GM18505 (cell line): ENCODE results near the gene NEURL2.
A peak's percentile ranks its signal among the peaks of the same experiment; 100 is the strongest.

Experiments used
- ATAC-seq: cut with Tn5 transposase; IDR thresholded peaks from one replicate; pipeline ENCODE4 v1.9.1; 2021; ENCODE audit not compliant: unreplicated experiment
- POLR2A ChIP-seq: IDR thresholded peaks from 4 replicates; pipeline ENCODE4 v1.6.1; 2011; ENCODE audit warnings: borderline replicate concordance; ENCODE audit not compliant: insufficient read depth, insufficient read length; ENCODE audit errors: extremely low read depth

NEURL2 gene

GRCh38 chr20:45861221-45862075, 29.6 kb downstream of the NEURL2 start:
- no peak for ATAC-seq
- no peak for TF ChIP-seq POLR2A

- ATAC-seq = no peak
- TF ChIP-seq POLR2A = no peak
These were observed 30.3 kb downstream of the NEURL2 start for GRCh38 chr20:45860560-45861220.

DNA sequence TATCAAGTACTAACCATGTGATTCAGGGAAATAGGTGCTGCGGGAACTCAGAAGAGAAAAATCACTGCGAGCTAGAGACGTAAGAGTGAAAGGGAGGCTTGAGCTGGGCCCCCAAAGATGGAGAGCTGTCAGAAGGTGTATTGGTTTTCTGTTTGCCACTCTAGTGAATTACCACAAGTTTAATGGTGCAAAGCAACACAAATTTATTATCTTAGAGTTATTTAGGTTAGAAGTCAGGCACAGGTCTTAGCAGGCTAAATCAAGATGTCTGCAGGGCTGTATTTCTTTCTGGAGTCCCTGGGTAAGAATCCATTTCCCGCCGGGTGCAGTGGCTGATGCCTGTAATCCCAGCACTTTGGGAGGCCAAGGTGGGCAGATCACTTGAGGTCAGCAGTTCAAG, 31.1 kb downstream of the NEURL2 start:
- ATAC-seq = no peak
- TF ChIP-seq POLR2A = no peak

DNA sequence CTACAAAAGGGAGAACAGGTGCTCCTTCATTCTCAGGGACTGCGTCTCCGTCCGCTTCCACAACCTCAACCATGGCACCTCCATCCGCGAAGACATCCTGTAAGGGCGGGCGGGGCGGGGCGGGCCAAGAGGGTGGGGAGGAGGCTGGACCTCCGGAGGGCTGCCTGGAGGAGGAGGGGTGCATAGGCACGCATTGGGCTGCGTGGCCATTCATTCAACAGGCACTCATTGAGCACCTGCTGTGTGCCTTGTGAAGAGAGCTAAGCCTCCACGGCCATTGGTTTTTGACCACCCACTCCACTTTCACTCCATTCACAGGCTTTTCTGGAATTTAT, 33.2 kb downstream of the NEURL2 start:
- no peak for TF ChIP-seq POLR2A
- peak; percentile 18 for ATAC-seq

GRCh38 chr20:45857114-45857881, 33.7 kb downstream of the NEURL2 start, which contains the start of the genes ACOT8 and ZSWIM3:
Gene ACOT8 (minus strand): TSS chr20:45857392. CDS start chr20:45857315, 77 bp downstream.
Gene ZSWIM3 (plus strand): TSS chr20:45857614. CDS start chr20:45857826, 212 bp downstream.
- ATAC-seq = peak; percentile 85
- peak; percentile 95 for TF ChIP-seq POLR2A

DNA sequence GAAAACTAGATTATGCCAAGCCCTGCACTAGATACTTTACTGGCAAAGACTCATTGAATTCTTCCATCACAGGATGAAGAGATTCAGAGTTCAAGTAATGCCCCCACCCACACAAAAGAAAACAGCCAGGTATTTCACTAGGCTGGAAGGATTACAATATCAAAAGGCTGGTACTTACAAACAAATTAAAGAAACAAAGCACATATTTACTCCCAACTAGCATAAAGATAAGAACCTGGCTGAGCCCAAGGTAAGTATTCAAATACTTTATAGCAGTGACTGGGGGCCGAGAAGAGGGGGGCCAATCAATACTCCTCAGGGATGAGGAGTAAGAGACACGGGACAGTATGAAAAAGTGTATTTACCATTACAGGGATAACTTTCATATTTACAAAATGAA, 37.5 kb downstream of the NEURL2 start:
- no peak for TF ChIP-seq POLR2A
- no peak for ATAC-seq

DNA sequence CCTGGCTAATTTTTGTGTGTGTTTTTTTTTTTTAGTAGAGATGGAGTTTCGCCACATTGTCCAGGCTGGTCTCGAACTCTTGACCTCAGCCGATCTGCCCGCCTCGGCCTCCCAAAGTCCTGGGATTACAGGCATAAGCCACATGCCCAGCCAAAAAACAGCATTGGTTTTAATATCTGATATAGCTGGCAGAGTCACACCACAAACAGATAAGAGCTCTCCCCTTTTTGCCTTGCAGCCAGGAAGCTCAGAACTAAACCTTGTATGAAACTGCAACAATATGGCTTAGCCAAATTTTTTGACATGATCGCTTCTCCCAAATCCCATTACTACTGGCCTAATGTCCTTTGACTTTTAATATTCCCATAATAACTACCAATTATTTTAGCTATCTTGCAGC, 38.7 kb downstream of the NEURL2 start:
- ATAC-seq = no peak
- TF ChIP-seq POLR2A = no peak

DNA sequence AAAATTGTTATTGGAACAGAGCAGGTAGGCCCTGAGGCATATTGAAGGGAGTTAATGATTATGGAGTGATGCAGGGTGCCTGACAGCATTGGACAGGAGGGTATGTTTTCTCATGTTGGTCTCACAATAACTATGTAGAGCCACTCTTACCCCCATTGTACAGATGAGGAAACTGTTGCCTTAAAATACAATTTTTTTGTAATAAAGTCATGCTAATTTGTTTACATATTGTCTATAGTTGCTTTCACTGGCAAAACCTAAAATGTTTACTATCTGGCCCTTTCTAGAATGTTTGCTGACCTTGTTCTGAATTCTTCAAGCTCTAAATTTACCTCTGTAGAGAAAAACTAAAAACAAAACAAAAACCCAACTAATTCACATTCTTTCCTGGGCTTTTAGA, 39.5 kb downstream of the NEURL2 start:
- TF ChIP-seq POLR2A = no peak
- no peak for ATAC-seq

GRCh38 chr20:45850926-45851325, 40.1 kb downstream of the NEURL2 start:
- TF ChIP-seq POLR2A = no peak
- no peak for ATAC-seq

GRCh38 chr20:45850238-45850637, 40.8 kb downstream of the NEURL2 start:
- no peak for TF ChIP-seq POLR2A
- ATAC-seq = no peak

DNA sequence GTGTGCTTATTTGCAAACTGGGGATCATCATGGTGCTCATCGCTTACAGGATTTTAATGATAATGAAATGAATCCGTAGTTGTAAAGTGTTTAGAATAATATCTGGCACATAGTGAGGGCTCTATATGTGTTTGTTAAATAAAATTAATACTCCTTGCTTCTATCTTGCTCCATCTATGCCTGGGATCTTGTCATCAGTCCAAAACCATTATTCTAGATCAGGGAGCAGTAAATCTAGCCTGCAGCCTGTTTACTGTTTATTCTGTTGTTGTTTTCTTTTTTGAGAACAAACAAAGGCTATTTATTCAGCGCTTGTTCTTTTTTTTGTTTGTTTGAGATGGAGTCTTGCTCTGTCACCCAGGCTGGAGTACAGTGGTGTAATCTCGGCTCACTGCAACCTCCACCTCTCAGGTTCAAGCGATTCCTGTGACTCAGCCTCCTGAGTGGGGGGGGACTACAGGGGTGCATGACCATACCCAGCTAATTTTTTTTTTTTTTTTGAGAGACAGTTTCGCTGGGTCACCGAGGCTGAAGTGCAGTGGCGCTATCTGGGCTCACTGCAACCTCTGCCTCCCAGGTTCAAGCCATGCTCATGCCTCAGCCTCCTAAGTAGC, 41.9 kb downstream of the NEURL2 start:
- ATAC-seq = no peak
- no peak for TF ChIP-seq POLR2A

DNA sequence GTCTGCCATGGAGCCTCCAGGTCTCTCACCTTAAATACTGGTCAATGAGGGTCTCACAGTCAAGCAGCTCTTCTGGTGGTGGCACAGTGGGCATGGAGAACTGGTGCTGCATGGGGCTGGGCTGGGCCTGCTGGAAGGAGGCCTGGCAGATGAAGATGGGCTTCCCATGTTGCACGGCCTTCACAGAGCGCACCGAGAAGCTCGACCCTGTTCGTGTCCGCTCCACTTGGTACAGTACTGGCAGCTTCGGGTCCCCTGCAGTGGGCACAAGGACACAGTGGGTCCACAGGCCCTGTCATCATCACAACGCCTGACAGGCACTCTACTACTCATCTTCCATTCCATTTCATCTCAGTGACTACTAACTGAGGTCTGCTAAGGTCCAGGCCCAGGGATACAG, 42.6 kb downstream of the NEURL2 start:
- no peak for TF ChIP-seq POLR2A
- no peak for ATAC-seq

- no peak for TF ChIP-seq POLR2A
These were observed 45.6 kb downstream of the NEURL2 start for GRCh38 chr20:45845452-45845851.

DNA sequence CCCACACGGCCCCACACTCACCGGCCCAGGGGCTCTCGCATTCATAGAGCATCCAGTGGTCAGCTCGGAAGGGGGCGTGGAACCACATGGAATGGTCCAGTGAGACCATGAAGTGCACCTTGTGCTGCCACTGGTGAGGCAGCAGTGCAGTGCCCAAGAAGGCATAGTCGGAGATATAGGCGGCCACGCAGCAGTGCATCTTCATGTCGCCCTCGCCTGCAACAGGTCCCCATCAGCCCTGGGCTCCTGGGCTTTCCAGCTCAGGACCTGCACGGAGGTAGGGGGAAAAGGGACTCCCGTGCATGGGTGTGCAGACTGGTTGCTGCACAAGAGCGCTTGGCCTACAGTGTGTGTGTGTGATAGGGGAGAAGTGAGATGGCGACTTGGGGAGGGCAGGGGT, 47.5 kb downstream of the NEURL2 start:
- ATAC-seq = no peak
- no peak for TF ChIP-seq POLR2A

More at GRCh38 chr20:45845452-45845851, 45.6 kb downstream of the NEURL2 start:
- ATAC-seq = no peak
